ENCODE data around the gene ZNF41.
"Not testable (repeated sequence)": the region's sequence is repeated elsewhere in the genome, so short reads cannot be mapped to it uniquely, and the experiment has no call there.

ZNF41 gene

GRCh38 chrX:47482512-47483305 is at the start of gene ZNF41:
Gene ZNF41, minus strand, starts transcription at chrX:47483222. Its CDS starts 15,741 bp downstream, at chrX:47467481.
- peak; percentile 72 for DNase-seq (ENCODE audit: low spot score)

DNA sequence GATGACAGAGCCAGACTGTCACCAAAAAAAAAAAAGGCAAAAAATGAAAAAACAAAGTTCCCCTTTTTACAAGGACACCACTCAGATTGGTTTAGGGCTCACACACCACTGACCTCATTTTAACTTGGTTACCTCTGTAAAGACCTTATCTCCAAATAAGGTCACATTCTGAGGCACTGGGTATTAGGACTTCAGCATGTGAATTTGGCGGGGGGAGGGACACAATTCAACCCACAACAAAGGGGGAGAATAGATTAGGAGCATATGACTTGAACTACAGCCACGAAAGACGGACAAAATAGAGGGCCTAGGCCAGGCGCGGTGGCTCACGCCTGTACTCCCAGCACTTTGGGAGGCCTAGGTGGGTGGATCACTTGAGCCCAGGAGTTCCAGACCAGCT is 47.0 kb upstream of the ZNF41 start:
- DNase-seq (ENCODE audit: low spot score): no peak

GRCh38 chrX:47529548-47529947 is 46.5 kb upstream of the ZNF41 start:
- DNase-seq (ENCODE audit: low spot score): no peak

GRCh38 chrX:47523713-47524166 is 40.7 kb upstream of the ZNF41 start:
- no peak for DNase-seq (ENCODE audit: low spot score)

- DNase-seq (ENCODE audit: low spot score): peak; percentile 66
Observed at GRCh38 chrX:47523297-47523696, 40.3 kb upstream of the ZNF41 start.

DNA sequence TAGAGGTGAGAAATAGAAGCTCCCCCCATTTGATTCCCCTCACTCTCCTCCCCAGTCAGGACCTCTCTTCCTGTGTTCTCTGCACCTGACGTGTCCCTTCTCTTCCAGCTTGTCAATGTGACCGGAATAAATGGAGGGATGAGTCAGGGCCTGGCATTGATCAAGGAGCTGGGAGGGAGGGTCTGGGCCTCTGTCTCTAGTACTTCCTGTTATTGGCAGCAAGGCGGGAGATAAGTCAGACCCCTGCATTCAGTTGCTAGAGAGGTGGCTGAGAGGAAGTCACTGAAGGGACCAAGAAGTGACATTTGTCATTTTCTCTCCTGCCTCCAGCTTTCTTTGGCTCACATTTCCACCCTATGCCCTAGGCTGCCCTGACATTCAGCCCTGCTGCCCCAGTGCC is 35.1 kb upstream of the ZNF41 start:
- no peak for DNase-seq (ENCODE audit: low spot score)

- no peak for DNase-seq (ENCODE audit: low spot score)
Observed at GRCh38 chrX:47515941-47516665, 33.1 kb upstream of the ZNF41 start.

DNA sequence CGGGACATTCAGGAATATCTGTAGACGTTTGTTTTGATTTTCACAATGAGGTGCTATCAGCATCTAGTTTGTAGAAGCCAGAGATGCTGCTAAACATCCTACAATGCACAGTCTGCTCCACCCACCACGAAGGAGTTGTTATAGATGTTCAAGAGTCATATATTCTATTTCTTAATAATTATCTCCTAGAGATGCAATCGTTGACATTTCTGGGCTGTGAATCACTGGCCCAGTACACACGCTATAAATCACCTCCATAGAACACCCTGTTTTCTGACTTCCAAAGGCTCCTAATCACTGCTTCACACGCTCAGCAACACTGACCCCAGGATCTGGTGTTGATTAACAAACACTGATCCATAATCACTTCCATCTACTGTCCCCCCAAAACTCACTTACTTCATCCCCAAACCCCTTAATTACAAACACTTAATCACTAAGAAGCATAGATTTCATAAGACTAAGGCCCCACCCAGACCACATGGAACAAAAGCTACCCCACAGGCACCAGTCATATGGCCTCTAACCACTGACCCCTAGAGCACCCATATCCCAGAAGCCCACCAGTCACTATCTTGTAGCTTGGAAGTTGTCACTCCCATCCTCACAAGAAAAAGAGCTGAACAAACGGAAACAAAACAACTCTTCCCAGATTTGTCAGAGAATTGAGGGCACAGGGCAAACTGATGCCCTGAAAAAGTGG is 31.7 kb upstream of the ZNF41 start:
- DNase-seq (ENCODE audit: low spot score): no peak

GRCh38 chrX:47513034-47513965 is 30.3 kb upstream of the ZNF41 start:
- DNase-seq (ENCODE audit: low spot score): not testable (repeated sequence)

DNA sequence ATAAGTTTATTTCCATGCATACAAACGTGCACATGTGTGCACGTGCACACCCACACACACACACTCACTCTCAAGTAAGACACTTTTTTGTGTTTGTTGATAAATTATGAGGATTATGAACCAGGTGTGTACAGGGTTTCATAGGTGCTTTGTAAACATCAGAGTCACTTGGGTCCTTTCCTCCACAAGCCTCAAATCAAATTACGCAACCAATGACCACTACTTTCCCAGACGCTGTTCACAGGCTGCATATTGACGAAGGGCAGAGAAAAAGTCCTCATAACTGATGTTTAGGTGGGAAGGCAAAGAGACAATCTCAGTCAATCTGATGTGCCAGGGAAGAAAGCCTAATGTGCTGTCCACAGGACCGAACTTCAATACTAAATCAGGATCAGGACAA is 29.4 kb upstream of the ZNF41 start:
- not testable (repeated sequence) for DNase-seq (ENCODE audit: low spot score)

GRCh38 chrX:47507153-47507867 is 24.3 kb upstream of the ZNF41 start:
- no peak for DNase-seq (ENCODE audit: low spot score)

GRCh38 chrX:47503151-47503550 is 20.1 kb upstream of the ZNF41 start:
- DNase-seq (ENCODE audit: low spot score): no peak

- no peak for DNase-seq (ENCODE audit: low spot score)
Observed at GRCh38 chrX:47502316-47503125, 19.5 kb upstream of the ZNF41 start.

DNA sequence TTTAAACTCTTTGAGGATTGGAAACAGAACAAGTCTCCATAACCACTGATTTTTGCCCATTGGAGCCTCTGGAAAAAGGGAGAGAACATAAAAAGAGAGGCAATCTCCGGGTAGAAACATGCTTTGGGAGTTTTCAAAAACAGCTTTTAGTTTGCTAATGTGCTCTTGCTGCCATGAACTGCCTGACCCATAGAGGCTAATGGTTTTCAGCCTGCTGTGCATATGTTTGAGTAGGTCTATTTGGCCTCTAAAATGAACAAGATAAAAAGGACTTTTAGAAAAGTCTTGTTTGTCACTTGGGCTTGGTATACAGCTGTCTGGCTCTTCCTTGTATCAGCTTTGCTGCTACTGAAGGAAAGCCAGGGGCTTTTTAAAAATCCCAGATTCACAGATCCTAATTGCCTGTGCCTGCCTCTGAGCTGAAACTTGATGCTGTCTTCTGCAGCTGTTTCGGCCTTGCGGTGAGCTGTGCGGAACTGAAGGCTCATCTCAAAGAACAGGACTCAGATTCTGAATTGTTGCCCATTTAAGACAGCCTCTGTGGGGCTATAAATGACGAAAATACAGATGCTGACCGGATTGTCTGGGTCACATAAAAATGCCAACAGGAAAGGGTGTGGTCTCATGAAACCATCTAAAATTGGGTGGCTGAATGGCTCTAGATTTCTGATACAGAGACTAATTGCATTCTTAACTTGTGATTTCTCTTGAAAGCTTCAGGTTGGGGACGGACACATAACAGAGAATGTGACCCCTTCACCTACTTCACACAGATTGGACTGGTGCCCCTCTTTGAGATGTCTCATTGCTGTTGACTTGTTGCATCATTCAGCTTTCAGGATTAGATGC is 18.4 kb upstream of the ZNF41 start:
- no peak for DNase-seq (ENCODE audit: low spot score)

DNA sequence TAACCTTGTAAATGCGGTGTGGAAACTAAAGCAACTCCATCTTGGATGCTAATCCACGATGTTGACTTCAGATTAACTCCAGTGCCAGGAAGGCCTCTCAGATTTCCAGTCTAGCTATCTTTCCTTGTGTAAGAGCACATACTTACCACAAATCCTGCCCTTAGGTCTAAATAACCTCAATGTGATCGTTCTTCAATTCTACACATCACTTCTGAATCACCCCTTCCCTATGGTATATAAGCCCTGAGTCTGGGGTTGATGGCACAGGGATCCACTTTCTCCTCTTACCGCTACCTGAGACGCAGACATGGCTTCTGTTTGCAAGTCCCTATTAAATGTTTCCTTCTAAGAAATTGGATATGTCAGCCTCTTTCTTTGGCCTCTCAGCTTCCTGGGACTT is 17.5 kb upstream of the ZNF41 start:
- DNase-seq (ENCODE audit: low spot score): no peak

GRCh38 chrX:47499293-47499692 is 16.3 kb upstream of the ZNF41 start:
- no peak for DNase-seq (ENCODE audit: low spot score)

GRCh38 chrX:47498411-47498810 is 15.4 kb upstream of the ZNF41 start:
- DNase-seq (ENCODE audit: low spot score): no peak

DNA sequence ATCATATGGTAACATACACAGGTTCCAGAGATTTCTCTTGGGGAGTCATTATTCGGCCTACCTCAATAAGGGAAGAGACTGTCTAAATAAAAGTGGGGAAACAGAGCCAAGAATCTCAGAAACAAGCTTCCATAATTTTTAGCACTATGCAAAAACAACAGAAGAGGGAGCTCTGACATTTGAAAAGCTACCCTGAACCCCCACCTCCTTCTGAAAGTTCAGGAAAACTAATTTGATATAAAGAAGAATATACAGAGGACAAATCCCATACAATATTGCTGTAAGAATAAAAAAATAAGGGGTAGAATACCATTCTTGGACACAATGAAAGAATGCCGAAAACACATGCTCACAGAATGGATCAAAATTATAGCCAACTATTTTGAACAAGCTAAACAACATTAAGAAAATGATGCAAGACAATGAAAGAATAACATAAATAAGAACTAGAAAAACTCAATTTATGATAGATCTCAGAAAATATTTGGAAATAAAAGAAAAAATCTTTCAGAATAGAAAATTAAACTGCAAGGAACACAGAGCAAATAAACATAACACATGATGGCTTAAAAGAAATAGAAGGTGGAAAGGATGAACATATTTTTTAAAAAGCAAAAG is 14.4 kb upstream of the ZNF41 start:
- DNase-seq (ENCODE audit: low spot score): no peak

DNA sequence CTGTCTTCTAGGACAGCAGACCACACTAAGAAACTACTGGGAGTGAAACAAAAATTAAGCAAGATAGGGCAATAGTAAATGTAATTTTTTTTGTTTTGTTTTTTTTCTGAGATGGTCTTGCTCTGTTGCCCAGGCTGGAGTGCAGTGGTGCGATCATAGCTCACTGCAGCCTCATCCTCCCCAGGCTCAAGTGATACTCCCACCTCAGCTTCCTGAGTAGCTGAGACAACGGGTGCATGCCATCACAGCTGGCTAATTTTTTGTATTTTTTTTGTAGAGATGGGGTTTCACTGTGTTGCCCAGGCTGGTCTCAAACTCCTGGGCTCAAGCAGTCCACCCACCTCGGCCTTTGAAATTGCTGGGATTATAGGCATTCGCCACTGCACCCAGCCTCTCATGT is 9.1 kb upstream of the ZNF41 start:
- DNase-seq (ENCODE audit: low spot score): not testable (repeated sequence)
